Stimulated activated CD8-positive, alpha-beta memory T cell treated with anti-CD3 and anti-CD28 coated beads, Interleukin-12 subunit alpha, Interleukin-12 subunit beta, amount 100 ng/mL, for 24 hours (primary cell): ENCODE measurements around the gene NPRL2.
"Not testable (repeated sequence)": the region's sequence is repeated elsewhere in the genome, so short reads cannot be mapped to it uniquely, and the experiment has no call there.

Experiments used
- DNase-seq: peaks from one replicate; pipeline ENCODE4 v3.0.0-alpha.2; 2020; ENCODE audit errors: extremely low read depth

Gene NPRL2

GRCh38 chr3:50314342-50314741 lies 36.2 kb downstream of the NPRL2 start:
- DNase-seq, result no peak

DNA sequence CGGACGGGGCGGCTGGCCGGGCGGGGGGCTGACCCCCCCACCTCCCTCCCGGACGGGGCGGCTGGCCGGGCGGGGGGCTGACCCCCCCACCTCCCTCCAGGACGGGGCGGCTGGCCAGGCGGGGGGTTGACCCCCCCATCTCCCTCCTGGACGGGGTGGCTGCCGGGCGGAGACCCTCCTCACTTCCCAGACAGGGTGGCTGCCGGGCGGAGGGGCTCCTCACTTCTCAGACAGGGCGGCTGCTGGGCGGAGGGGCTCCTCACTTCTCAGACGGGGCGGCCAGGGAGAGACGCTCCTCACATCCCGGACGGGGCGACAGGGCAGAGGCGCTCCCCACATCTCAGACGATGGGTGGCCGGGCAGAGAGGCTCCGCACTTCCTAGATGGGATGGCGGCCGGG lies 38.5 kb downstream of the NPRL2 start:
- DNase-seq, result not testable (repeated sequence)

DNA sequence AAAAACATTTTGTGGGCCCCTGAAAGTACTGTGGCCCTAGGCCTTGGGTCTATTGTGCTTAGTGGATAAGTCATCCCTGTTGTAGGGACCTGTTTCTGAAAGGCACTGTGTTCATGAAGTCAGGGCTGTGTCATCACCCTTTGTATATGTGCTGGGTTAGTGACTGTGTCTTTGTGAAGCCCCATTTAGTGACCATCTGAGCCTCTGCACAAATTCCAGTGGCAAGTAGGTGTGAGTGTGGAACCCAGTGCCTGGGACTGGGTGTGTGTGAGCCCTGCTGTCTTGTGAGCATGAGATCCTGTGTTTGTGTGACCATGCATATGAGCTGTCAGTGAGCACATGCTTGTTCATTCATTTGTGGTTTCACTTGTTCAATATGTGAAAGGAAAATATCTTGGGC lies 46.0 kb downstream of the NPRL2 start:
- DNase-seq, result no peak

- no peak for DNase-seq
These were observed 47.4 kb downstream of the NPRL2 start, which contains the start of gene HYAL1 for GRCh38 chr3:50303013-50303815. TSS of gene HYAL1 (minus strand) at chr3:50303574. CDS start at chr3:50302956, 618 bp downstream.

GRCh38 chr3:50302095-50303012 lies 48.2 kb downstream of the NPRL2 start:
- DNase-seq, result no peak

GRCh38 chr3:50300681-50301254 lies 49.8 kb downstream of the NPRL2 start:
- DNase-seq, result no peak

GRCh38 chr3:50299929-50300680 lies 50.5 kb downstream of the NPRL2 start:
- DNase-seq, result no peak

- no peak for DNase-seq
These were observed 51.0 kb downstream of the NPRL2 start for GRCh38 chr3:50299638-50299928.

DNA sequence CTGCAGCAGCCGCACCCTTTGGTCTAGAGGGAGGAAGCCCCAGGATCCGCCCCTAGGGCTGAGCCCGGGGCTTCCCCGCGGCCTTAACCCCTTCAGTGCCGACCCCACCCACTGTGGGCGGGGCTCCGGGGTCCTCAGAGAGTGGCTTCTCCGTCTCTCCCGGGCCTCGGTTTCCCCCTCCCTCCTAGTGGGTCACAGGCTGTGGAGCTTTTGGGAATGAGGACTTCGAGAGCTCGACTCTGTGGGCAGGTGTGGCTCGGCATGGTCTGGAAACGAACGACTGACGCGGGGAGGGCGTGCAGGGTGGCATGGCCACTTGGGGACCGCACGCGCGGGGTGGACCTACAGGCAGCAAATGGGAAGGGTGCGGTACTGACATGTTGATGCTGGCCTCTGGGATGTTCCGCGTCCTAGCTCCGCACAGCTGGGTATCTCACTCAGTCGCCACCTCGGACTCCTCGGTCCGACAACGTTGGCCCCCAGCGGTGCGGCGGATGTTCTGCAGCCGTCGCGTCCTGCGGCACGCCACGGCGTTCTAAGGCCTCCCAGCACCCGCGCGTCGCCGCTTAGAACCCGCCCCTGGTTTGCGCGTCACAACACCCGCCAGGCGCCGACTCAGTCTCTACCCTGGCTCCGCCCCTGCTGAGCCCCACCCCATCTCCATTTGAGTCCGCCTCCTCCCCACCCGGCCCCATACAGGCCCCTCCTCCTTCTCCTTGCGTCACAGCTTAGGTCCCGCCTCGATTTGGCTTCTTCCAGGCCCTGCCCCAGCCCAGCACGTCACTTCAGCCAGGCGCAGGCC lies 51.5 kb downstream of the NPRL2 start, which contains the start of the genes HYAL3 and NAA80:
Gene HYAL3, minus strand, starts transcription at position 570 of the 802 bp plus-strand sequence. CDS start 3,803 bp downstream, outside the sequence.
Gene NAA80, minus strand, starts transcription at position 570 of the 802 bp plus-strand sequence. CDS start 1,942 bp downstream, outside the sequence.
- DNase-seq, result peak; percentile 95

DNA sequence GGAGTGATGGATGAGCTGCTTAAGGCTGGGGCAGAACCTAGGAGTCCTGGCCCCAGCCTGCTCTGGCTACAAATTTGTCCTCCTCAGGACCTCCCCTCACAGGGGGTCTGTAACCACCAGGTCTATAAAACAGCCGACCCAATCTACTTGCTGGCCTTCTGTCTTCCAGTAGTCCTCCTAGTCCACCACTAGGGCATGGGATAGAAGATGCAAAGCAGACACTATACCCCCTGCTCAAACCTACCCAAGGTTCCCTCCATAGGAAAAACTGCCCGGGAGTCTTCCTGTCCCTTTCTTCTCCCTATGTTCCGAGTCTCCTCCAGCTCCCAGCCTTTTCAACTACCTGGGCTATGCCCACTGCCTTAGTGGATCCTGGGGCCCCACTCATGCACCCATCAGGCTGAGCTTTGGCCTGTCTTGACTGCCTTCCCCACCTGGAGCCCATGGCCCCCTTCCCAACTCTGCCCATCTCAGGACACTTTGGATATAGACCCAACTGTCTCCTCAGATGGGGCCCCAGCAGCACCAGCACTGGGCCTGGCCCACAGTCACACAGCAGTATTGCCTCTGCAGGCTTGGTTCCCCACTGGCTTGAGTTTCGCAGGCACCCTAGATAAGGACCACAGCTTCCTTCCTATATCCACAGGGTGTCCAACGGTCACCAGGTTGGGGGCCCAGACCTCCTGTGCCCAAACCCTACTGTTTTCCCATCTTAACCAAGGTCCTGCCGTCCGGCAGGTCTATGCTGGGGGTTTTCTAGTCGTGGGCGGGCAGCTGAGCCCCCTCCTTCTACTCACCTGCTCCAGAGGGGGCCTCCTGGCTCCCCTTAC lies 52.5 kb downstream of the NPRL2 start:
- no peak for DNase-seq

- DNase-seq, result no peak
These were observed 53.2 kb downstream of the NPRL2 start for GRCh38 chr3:50297384-50297775.
